ENCODE results near the gene IGF1R.

The IGF1R gene

DNA sequence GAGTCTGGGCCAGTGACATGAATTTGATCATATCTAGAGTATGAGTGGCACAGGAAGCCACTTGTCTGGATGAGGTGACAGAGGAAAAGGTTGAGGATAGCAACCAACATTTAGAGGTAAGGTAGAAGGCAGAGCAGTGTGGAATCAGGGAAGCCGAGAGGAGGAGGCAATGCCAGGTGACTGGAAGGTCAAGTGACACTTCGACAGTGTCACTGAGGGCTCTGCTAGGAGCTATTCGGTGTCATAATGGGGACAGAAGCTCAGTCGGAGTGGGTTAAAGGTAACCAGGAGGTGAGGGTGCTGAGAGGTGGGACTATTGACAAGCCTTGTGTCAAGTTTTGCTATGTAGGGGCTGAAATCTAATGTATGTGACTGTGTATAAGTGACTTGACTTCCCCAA lies 56.7 kb downstream of the IGF1R start:
- DNase-seq (ENCODE audit: low read depth), result no peak

- no peak for DNase-seq (ENCODE audit: low read depth)
Measured at GRCh38 chr15:98706387-98706786, 58.0 kb downstream of the IGF1R start.

DNA sequence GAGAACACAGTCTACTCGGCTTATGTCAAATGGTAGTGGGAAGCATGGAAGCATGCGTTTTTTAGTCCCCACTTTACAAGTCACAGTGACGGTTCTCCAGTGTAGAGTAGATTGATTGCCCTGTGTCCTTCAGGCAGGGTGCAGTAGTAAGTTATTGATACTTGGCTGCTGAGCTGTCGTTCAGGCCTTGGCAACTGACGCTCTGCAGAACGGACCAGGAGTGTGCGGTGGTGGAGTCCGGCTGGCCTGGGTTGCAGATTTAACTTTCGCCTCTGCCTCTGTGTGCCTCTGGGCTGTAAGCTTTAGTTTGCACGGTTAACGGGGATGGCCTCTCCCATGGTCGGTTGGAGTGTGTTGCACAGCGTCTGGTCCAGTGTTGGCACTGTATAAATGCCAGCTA lies 58.6 kb downstream of the IGF1R start:
- no peak for DNase-seq (ENCODE audit: low read depth)

DNA sequence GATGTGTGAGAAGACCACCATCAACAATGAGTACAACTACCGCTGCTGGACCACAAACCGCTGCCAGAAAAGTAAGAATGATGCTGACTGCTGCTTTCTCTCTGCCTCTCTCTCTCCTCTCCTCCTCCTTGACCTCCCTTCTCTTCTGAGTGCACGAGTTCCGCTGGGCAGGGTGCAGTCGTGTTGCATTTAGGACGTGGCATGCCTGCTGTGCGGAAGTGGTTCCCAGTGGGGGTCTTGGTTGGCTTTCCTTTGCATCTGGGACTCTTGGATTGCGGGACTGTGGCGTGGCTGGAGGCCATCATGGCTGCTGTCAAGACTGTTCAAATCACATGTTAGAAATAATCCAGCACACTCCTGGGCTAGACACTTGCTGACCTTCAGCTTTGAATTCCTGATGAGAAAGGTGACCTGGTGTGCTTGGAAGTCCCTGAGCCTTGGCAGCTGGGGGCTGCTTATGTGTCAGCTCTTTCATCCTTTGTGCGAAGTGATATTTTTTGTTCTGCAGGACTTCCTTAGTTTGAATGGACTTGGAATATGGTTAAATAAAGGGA lies 59.8 kb downstream of the IGF1R start:
- no peak for DNase-seq (ENCODE audit: low read depth)

DNA sequence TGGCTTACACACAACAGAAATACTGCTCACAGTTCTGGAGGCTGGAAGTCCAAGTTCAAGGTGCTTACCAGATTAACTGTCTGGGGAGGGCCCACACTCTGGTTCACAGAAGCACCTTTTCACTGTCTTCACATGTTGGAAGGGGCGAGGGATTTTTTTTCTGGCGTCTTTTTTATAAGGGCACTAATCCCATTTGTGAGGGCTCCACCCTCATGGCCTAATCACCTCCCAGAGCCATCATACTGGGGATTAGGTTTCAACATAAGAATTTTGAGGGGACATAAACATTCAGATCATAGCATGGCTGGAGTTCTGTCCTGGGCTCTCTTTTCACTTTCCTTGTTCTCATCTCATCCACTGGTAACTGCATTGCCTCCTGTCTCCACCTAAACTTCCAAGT lies 63.5 kb downstream of the IGF1R start:
- DNase-seq (ENCODE audit: low read depth), result no peak

- DNase-seq (ENCODE audit: low read depth), result no peak
Measured at GRCh38 chr15:98712845-98713584, 64.7 kb downstream of the IGF1R start.

DNA sequence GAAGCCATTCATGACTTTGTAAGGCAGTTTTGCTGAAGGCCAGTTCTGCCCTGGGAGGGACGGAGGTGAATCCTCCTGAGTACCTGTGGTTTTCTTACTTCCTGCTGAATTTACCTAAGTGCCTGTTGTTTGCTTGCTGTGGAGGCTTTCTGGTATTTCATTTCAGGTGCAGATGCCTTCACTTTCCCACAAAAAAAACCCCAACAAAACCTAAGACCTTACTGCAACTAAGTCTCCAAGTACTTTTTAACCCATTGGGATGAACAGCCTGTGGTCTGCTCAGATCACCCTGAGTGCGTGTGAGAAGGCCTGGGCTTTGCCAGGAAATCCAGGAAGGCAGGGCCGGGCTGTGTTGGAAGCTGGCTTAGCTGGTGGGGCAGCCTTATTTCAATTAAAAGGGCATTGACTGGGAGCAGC lies 65.3 kb downstream of the IGF1R start:
- no peak for DNase-seq (ENCODE audit: low read depth)

DNA sequence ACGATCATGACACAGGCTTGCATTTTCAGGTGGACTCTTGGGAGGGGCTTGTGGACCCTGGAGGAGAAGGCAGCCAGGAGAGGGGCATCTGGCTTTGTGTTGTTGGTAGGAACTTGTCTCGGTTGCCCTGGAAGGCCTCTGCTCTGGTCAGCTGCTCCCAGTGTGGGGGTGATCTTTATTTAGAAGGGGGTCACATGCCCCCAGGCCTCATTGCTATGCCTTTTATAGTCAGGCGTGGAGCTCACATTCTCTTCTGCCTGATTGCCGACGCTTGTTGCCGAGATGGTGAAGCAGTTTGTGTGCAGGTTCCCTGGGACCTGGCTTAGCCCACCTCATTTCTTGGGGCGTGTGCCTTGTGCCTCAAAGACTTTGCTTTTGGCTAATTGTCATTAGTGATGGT lies 66.6 kb downstream of the IGF1R start:
- no peak for DNase-seq (ENCODE audit: low read depth)

DNA sequence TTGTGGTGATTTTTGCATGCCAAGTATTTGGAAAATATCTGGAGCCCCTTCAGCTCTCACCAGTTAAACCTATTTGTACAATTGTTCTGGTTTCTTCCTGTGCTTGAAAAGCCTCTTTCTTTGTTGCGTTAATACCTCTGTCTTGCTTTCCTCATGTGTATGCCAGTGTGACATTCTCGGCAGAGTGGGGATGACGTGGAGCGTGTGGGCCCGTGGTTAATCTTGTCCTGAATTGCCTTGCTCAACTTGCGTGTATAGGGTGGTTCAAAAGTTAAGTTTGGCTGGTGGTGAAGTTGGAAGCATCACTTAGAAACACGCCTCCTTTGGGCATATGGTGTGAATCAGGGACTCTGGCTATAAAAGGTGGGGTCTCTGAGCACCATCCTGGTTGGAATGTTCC lies 67.1 kb downstream of the IGF1R start:
- no peak for DNase-seq (ENCODE audit: low read depth)

GRCh38 chr15:98715890-98716443 lies 67.6 kb downstream of the IGF1R start:
- no peak for DNase-seq (ENCODE audit: low read depth)

- no peak for DNase-seq (ENCODE audit: low read depth)
Measured at GRCh38 chr15:98717371-98717770, 69.0 kb downstream of the IGF1R start.

GRCh38 chr15:98717942-98718341 lies 69.6 kb downstream of the IGF1R start:
- DNase-seq (ENCODE audit: low read depth), result no peak

DNA sequence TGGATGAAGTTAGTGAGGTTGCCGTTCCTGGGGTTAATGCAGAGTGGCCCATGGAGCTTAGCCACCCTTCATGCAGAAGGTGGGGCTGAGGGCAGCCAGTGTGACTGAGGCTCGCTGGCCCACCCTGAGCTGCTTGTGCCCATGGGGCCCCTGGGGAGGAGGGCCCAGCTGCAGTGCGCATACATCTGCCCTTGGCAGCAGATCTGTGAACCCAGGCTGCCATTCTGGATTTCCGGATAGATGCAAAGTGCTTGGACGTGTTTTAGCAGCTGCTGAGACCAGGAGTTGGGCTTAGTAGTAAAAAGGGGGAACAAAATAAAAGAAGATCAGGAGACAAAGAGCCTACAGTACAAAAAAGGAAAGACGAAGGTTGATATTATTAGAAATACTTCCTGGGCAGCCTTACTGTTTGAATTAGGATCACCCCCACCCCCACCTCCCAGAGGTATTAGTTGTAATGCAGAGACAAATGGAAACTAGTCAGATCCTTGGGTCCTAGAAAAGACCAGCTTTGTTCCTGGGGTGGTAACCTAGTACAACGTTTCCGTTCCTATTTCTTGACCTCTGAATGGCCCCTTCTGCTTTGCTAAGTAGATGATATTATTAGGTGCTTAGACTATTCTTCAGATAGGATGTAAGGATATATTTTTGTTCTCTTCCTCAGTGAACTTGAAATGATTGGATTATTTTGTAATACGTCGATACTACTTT lies 70.2 kb downstream of the IGF1R start:
- DNase-seq (ENCODE audit: low read depth), result no peak

GRCh38 chr15:98719137-98719740 lies 70.9 kb downstream of the IGF1R start:
- DNase-seq (ENCODE audit: low read depth), result no peak

GRCh38 chr15:98720031-98720430 lies 71.7 kb downstream of the IGF1R start:
- no peak for DNase-seq (ENCODE audit: low read depth)

DNA sequence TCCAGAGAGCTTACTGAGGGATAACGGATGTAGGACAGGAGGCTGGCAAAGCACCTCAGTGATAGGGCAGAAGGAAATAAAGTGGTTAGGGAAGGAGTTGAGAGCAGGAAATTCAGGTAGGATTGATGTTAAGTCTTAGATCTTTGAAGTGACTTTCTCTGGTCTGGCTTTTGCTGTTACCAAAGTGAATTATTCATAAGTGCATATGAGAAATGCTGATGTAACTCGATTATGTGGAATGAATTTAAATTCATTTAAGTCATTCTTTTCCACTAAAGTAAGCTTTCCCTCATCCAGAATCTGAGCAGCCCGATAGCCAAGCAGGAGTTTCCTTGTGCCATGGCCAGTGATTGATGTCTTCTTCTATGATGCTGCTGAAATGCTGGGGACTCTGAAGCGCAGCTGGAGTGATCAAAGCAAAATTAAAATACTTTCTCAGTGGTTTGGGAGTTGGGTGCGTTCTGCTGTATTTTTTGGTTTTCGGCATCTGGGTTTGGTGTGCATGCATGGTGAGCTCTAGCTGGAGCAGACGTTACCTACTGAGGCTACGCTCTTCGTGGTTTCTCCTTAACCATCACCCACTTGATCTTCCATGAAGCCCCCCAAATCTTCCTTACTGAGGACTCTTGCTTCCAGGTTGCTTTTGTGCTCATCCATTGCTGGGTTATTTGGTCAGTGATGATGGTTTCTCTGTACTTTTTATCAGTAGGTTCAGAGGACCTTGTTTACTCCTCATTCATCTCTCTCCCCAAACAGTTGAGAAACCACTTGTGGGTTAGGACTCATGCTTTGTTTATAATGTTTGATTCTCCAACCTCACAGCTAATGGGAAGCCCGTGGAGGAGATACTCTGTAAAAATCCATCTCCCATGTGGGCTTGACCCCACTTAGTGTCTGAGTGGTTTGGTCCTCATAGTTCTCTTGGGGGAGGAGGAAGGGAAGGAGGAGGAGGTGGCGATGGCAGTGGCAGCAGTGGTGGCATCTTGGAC lies 72.5 kb downstream of the IGF1R start:
- no peak for DNase-seq (ENCODE audit: low read depth)

GRCh38 chr15:98722209-98722608 lies 73.9 kb downstream of the IGF1R start:
- no peak for DNase-seq (ENCODE audit: low read depth)

DNA sequence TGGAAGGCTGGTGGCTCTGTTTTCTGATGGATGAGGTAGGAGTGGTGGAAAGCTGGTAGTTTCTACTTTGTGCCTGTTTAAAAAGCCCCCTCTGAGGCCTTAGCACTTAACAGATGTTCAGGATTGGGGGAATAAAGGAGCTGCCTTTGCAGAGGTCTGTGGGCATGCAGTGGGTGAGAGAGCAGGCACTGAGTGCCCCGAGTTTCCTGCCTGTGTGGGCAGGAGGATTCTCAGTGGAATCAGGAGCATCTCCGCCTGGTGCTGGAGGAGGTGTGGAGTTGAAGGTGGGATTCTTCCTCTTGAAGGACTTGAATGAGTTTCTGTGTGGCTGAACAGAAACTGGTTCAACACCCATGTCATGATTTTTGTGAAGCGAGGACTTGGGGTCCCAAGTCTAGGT lies 74.3 kb downstream of the IGF1R start:
- no peak for DNase-seq (ENCODE audit: low read depth)

- no peak for DNase-seq (ENCODE audit: low read depth)
Measured at GRCh38 chr15:98723195-98723594, 74.9 kb downstream of the IGF1R start.

- no peak for DNase-seq (ENCODE audit: low read depth)
Measured at GRCh38 chr15:98724048-98724447, 75.7 kb downstream of the IGF1R start.

DNA sequence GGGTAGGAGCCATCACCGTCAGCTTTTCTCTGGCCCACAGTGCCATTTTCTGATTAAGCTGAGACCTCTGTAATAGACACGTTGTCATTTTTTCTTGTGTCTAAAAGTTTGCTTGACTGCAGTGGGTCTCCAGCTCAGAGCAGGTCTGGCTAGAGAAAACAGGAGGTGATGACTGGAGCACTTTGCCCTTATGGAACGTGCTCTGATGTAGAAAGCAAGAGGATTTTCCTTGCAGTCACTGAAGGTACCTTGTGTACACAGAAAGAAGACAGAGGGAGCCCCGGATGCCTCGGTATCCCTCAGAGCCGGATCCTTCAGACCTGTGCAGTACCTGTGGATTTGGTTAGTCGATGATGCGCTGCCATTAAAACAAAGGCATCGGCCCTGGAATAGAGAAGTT lies 76.2 kb downstream of the IGF1R start:
- no peak for DNase-seq (ENCODE audit: low read depth)

DNA sequence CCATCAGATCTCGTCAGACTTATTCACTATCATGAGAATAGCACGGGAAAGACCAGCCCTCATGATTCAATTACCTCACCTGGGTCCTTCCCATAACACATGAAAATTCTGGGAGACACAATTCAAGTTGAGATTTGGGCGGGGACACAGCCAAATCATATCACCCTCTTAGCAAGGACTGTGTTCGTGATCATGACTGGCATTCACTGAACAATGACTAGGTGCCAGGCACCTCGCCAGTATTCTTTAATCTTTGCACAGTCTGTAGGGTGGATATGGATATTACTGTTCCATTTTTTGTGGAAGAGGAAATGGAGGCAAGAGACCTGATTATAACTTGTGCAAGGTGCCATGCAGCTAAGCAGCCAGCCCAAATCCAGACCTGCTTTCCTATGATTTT lies 77.5 kb downstream of the IGF1R start:
- DNase-seq (ENCODE audit: low read depth), result no peak

All from stimulated activated CD8-positive, alpha-beta memory T cell treated with anti-CD3 and anti-CD28 coated beads, Interleukin-12 subunit alpha, Interleukin-12 subunit beta, amount 100 ng/mL, for 1 hour (primary cell).